GM12875 (cell line): Measurements from ENCODE around the gene CD44.

Experiments
- H3K4me3 ChIP-seq: one replicate; pipeline ENCODE4 v1.5.1; 2011; ENCODE audit warnings: low read depth, low read length, control low read depth
- CTCF ChIP-seq: IDR thresholded peaks from 2 replicates; pipeline ENCODE4 v1.5.1; 2011; ENCODE audit warnings: low read depth, mild to moderate bottlenecking, control low read depth, inconsistent platforms, low read length, moderate library complexity, borderline replicate concordance; ENCODE audit not compliant: insufficient read depth

Gene CD44

DNA sequence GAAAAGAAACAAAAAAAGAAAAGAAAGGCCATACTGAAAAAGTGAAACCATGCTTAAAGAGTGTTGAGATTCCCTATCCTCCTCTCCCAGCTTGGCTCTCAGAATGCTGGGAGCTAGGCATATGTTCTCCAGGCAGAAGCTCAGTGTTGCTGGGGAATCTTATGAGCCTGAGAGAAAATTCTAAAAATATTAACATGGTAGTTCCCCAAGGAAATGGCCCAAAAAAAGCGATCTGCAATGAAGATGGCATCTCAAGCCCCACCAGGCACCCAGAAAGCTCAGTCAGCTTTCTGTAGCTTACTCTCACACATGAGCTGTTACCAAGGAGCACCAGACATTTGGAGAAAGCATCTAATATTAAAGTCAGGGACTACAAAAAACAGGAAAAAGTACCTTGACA is 94.5 kb downstream of the CD44 start:
- no peak overlapping the region for H3K4me3 ChIP-seq
- TF ChIP-seq CTCF = no peak

GRCh38 chr11:35234460-35235156 is 95.6 kb downstream of the CD44 start:
- no peak overlapping the region for H3K4me3 ChIP-seq
- no peak for TF ChIP-seq CTCF

DNA sequence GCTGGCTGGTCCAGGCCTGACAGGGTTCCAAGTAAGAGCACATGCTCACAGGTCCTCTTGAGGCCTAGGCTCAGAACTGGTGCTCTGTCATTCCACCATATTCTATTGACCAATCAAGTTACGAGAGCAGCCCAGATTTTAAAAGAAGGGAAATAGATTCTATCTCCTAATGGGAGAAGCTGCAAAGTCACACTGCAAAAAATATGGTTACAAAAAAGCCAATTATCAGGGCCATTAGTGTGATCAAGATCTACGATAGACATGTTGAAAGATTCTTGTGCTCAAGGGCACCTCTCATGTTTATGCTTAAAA is 96.1 kb downstream of the CD44 start:
- no peak overlapping the region for H3K4me3 ChIP-seq
- TF ChIP-seq CTCF = no peak

GRCh38 chr11:35235498-35235897 is 96.5 kb downstream of the CD44 start:
- no peak overlapping the region for H3K4me3 ChIP-seq
- no peak for TF ChIP-seq CTCF

DNA sequence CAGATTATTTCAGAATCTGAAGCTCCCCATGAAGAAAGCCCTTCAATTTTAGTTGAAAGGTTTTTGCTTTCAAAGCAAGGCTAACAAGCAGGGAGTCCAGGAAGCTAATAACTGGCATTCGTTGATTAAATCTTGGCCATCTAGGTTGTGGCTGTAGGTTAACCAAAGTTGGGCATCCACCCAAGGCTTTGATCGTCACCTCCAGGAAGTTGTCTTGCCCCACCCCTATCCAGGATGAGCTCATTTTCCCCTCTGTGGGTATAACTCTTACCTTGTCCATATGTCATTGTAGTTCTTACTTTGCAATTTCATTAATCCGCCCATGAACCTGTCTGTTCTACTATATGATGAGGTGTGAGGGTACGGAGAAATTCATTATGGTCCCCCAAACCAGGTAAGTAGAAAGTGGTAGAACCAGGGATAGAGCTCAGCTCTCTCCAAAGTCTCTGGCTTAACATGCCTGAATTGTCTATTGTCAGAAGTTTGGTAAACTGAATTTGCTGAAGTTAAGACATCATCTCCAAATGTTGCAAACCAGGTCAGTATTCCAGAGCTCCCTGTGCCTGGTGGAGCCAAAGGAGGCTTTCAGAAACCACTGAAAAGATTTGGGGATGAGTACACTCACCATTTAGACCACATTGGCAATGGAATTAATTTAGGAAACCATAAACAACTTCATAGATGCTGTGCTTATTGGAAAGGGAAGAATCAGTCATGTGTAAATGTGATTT is 97.1 kb downstream of the CD44 start:
- no peak for TF ChIP-seq CTCF
- H3K4me3 ChIP-seq = no peak overlapping the region

DNA sequence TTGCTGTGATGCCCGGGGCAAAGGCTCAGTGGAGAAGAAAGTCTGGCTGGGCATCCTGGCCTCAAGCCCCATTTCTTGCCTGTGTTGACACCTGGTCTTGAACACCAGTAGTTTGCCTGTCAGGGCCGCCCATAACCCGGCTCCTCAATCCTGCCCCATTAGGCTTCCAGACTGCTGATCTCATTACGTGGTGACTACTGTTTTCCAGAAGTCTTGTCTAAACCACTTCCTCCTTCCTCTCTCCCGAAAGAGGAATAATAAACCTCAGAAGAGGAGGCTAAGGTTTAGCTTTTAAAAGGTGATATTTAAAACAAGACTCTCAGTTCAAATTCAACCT is 97.7 kb downstream of the CD44 start:
- no peak for TF ChIP-seq CTCF
- no peak overlapping the region for H3K4me3 ChIP-seq

DNA sequence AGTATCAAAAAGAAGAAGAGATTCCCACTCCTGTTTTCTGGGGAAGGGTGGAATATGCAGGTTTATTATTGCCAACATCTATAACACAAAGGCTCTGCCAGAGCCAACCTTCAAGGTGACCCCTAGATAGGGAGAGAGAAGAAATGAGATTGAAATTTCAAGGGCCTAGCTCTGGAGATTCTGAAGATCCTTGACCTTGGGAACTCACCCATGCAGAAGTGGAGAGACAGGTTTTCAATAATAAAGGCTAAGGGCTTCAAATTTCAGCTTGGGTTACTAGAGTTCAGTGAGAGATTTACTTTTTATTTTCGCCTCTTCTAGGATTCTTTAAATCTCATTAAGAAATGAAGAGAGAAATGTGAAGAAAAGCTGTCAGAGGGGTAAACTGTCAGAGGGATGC is 98.4 kb downstream of the CD44 start:
- H3K4me3 ChIP-seq = no peak overlapping the region
- no peak for TF ChIP-seq CTCF
